Glomerular endothelial cell (primary cell): ENCODE results near the gene BORCS5. TPM values are rescaled to one million over a fixed set of nuclear protein-coding genes. Genes with fewer than 3 reads are reported as not detected.
"Not testable (repeated sequence)": the region's sequence is repeated elsewhere in the genome, so short reads cannot be mapped to it uniquely, and the experiment has no call there.

ENCODE experiments used
- DNase-seq: peaks from one replicate; pipeline ENCODE4 v3.0.0-alpha.2; 2011; ENCODE audit warnings: low read depth, low spot score; ENCODE audit errors: extremely low read depth
- total RNA-seq: library from RNA; depleted of rRNA; stranded (reverse); fragments of >200 nt; gene quantifications from 2 replicates; pipeline ENCODE4 v1.2.3, GENCODE V29; 2015

BORCS5 gene
- total RNA-seq, 1 donor from 2014 or later = 5.7 TPM

DNA sequence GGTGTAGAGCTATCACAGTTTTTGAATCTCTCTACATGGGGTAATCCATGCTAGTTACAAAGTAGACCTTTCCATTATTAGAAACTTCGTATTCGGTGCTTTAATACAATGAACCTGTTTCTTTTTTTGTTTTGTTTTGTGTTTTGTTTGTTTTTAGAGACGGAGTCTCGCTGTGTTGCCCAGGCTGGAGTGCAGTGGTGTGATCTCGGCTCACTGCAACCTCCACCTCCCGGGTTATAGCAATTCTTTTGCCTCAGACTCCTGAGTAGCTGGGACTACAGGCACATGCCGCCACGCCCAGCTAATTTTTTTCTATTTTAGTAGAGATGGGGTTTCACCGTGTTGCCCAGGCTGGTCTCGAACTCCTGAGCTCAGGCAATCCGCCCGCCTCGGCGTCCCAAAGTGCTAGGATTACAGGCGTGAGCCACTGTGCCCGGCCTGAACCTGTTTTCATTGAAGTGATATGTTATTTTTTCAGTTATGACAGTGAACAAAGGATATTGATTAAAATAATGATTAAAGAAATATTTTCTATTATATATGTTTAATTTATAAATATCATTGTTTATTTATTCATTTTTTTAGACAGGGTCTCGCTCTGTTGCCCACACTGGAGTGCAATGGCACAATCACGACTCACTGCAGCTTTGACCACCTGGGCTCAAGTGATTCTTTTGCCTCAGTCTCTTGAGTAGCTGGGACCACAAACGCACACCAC, 5.3 kb upstream of the BORCS5 start:
- DNase-seq = not testable (repeated sequence)

GRCh38 chr12:12353276-12353675, 3.6 kb upstream of the BORCS5 start:
- no peak for DNase-seq

GRCh38 chr12:12353807-12354206, 3.1 kb upstream of the BORCS5 start:
- no peak for DNase-seq

DNA sequence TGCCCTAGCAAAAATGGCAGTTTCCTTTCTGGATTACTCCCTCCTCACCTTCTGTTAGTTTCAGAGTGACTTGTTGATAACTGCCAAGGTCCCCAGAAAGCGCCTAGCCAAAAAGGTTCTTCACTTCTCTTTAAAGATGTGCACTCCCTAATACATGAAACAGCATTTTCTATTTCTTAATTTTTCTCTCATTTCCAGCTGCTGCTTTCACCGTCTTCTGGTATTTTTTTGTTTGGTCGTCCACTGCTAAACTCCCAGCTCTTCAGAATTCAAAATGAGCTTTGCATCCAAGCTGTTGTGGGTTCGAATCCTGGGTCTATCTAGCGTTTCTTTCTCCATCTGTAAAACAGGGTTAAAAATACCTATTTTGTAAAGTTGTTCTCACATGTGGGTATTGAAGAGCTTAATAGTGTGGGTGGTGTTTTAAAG, 397 bp upstream of the BORCS5 start:
- no peak for DNase-seq

- no peak for DNase-seq
These were observed 1.0 kb downstream of the BORCS5 start for GRCh38 chr12:12357719-12358461.

GRCh38 chr12:12358528-12358927, 1.6 kb downstream of the BORCS5 start:
- DNase-seq = no peak

GRCh38 chr12:12364787-12365445, 8.0 kb downstream of the BORCS5 start:
- DNase-seq = no peak

DNA sequence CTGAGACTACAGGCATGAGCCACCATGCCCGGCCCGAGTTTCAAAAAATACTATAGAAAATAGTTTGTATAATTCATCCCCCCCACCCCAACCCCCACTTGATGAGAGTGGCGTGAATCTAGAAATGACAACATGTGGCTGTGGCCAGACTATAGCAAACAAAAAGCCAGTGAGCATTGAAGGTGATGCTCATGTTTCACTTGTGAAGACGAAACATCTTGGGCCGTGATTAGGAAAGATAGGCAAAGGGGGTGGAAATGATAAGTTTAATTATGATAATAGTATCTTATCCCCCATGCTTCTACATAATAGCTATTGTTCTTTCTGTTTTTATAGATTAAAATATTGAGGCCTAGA, 8.5 kb downstream of the BORCS5 start:
- DNase-seq = no peak

DNA sequence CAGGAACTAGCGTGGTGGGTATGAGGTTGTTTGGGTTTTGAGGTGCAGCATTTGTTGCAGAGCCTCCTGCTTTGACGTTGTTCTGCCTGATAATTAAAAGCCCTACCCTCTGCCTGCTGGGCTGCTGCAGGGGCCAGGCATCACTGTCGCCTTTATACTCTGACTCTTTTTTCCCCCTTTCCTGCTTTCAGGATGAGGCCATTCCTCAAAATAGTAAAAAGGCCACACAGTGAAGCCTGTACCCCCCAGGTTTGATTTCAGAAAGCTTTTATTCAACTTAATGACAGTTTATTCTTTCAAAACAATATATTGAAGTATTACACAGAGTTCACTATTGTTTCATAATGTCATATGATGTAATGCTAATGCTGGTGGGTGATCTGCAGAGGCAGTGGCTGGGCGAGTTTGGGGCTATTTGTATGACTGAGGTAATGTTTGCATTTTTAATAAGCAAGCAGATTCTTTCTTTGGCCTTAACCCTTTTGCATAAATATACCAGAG, 9.1 kb downstream of the BORCS5 start:
- DNase-seq = no peak

DNA sequence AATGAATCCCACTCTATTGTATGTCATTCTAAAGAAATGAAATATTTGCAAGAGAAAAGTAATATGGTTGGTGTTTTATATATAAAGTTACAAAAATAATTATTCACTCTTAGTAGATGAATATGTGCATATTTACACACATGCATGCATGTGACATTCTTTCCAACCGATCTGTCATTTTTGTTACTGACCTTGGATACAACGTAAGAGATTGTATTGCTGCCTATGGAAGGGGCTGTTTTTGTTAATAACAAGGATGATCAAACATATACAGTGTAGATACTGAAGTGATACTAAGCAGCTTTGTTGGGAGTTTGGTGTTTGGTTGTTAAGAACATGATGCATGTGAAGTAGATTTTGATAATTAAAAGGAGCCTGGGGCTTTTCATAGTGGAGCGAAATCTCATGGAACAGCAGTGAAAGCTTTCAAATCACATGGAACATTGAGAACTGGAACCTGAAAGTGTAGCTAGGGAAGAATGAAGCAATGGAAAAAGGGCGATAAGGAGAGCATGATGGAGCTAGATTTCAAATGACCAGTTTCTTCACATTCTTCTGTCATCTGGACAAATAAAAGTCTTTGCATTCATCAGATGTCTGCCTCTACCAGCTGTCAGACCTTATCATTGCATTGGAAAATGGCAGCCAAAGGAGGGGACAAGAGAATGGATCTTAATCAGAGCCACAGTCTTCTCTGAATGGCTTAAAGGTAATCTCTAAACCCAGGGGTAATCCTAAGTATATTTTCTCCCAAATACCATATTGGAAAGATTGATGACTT, 10.0 kb downstream of the BORCS5 start:
- no peak for DNase-seq

DNA sequence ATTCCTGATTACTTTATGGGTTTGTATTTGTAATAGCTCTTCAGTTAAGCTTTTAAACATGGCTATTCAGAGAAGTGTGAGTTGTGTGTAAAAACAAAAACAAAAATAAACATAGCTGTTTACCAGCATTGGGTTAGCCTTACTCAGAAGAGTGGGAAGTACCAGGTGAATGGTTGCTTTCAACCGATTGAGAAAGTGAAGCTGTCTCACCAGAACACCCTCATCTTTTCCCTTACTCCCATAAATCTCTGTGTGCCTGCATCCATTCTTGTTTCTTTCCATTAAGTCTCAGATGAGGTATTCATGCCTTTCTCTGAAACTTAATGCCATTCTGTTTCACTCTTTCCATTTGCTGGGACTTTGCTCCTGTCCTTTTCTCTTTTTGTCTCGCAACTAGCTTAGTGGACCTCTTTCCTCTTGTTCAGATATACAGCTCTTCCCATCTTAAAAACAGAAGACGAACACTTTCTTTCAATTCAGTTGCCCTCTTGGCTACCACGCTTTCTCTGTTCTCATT, 10.7 kb downstream of the BORCS5 start:
- DNase-seq = no peak

GRCh38 chr12:12372946-12373722, 16.3 kb downstream of the BORCS5 start:
- no peak for DNase-seq

DNA sequence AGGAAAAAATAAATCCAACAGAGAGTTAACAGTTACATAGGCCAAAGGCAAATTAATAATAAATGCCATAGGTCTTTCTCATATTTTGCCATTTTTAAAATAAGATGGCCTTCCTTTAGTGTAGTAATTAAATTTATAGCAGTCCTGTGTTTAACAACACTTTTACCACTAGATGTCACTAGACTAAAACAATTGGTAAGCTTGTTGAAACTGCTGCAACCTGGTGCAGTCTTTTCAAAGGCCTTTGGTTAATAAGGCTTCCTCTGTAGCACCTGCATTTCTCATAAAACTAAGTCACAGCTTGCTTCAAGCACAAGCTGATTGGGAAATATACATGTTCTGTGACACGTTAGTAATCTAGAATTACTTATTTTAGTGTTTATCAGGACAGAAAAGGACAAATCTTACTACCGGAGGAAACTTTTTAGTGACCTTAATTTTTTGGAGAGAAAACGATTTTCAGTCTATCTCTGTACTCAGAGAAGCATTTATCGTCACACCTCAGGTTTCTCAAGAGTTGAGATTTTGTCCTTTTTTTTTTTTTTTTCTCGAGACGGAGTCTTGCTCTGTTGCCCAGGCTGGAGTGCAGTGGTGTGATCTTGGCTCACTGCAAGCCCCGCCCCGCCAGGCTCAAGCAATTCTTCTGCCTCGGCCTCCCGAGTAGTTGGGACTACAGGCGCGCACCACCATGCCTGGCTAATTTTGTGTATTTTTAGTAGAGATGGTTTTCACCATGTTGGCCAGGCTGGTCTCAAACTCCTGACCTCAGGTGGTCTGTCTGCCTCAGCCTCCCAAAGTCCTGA, 20.0 kb downstream of the BORCS5 start:
- DNase-seq = no peak

DNA sequence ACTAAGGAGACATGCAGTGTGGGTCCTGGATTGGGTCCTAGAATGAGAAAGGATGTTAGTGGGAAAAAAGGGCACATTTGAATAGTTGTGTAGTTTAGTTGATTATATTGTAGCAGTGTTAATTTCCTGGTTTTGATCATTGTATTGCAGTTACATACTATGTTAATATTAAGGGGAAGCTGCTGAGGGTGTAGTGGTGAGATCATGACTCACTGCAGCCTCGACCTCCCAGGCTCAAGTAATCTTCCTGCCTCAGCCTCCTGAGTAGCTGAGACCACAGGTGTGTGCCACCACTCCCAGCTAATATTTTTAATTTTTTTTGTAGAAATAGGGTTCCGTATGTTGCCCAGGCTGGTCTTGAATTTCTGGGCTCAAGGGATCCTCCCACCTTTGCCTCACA, 21.7 kb downstream of the BORCS5 start:
- no peak for DNase-seq

DNA sequence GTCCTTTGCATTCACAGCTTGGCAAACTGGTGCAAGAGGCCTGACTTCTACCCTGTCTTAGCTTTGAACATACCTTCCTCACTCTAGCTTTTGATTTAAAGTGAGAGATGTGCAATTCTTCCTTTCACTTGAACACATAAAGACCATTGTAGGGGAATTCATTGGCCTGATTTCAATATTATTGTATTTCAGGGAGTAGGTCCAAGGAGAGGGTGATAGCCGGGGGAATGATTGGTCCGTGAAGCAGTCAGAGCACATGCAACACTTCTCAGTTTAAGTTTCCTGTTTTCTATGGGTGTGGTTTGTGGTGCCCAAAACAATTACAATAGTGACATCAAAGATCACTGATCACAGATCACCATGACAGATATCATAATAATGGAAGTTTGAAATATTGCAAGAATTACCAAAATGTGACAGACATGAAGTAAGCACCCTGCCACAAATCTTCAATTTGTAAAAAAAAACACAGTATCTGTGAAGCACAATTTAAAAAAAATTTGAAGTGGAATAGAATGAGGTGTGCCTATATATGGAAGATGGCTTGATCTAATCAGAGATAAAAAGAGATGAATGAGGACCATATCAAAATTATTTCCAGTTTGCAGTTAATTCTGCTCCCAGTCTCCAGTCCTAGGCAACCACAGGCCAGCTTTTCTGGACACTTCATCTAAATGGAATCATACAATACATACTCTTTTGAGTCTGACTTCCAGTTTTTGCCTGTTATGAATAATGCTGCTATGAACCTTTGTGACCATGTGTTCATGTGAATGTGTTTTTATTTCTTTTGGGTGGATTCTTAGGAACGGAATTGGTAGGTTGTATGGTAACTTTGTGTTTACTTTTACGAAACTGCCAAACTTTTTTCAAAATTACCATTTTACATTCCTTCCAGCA, 23.2 kb downstream of the BORCS5 start:
- DNase-seq = no peak

DNA sequence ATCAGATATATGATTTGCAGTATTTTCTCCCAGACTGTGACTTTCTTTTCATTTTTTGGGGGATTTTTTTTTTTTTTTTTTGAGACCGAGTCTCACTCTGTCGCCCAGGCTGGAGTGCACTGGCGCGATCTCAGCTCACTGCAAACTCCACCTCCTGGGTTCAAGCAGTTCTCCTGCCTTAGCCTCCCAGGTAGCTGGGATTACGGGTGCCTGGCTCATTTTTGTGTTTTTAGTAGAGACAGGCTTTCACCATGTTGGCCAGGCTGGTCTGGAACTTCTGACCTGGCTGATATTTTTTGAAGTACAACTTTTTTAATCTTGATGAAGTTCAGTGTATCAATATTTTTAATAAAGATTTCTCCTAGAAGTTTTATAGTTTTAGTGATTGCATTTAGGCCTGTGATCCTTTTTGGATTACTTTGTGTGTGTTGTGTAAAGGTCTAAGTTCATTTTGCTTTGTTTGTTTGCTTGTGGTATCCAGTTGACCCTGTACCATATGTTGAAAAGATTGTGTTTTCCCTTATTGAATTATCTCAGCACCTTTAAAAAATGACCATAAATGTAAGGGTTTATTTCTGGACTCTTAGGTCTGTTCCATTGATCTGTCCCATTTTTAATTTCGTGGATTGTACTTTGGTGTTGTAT, 24.2 kb downstream of the BORCS5 start:
- DNase-seq = no peak

DNA sequence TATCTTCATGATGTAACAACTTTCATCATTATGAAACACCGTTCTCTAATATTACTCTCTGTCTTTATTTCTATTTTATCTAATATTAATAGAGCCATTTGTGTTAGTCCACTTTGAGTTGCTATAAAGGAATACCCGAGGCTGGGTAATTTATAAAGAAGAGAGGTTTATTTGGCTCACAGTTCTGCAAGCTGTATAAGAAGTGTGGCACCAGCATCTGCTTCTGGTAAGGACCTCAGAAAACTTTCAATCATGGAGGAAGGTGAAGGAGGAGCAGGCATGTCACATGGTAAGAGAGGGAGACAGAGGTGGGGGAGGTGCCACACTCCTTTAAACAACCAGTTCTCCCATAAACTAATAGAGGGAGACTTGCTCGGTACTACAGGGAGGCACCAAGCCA, 25.1 kb downstream of the BORCS5 start:
- no peak for DNase-seq
